WI38 (cell line): ENCODE data around the gene VRK1.

Experiments used
- H3K4me3 ChIP-seq: 2 replicates; pipeline ENCODE4 v1.5.1; 2011; ENCODE audit warnings: low read depth, mild to moderate bottlenecking, control low read depth, low read length
- TF ChIP-seq, protein P1 (sequence below): IDR thresholded peaks from 2 replicates; pipeline ENCODE4 v1.5.1; 2012; ENCODE audit warnings: low read depth, mild to moderate bottlenecking, control low read depth, low read length

The VRK1 gene

DNA sequence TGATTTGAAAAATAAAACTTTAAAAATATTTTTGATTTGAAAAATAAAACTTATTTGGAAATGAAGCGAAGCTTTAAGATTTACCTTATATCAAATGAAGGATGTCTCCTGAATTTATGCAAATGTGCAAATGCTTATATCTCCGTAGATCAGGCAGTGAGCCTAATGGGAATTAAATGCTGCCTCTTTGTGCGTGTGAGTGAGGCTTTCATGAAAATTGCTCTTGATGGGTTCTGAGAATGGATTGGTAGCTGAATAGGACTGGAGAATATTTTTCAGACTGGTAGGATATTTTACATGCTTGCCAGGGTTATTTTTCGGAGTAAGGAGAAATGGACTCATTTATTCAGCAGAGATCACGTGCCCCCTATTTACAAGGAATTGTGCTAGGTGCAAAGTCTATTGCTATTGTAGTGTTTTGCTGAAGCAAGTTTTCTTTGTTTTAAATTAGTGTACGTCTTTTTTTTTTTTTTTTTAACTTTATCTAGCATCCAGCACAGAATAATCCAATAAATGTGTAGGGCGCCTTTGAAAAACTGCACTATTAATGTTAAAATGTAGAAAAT, 2.4 kb downstream of the VRK1 start:
- H3K4me3 ChIP-seq, result no peak overlapping the region
- TF ChIP-seq, protein P1, sequence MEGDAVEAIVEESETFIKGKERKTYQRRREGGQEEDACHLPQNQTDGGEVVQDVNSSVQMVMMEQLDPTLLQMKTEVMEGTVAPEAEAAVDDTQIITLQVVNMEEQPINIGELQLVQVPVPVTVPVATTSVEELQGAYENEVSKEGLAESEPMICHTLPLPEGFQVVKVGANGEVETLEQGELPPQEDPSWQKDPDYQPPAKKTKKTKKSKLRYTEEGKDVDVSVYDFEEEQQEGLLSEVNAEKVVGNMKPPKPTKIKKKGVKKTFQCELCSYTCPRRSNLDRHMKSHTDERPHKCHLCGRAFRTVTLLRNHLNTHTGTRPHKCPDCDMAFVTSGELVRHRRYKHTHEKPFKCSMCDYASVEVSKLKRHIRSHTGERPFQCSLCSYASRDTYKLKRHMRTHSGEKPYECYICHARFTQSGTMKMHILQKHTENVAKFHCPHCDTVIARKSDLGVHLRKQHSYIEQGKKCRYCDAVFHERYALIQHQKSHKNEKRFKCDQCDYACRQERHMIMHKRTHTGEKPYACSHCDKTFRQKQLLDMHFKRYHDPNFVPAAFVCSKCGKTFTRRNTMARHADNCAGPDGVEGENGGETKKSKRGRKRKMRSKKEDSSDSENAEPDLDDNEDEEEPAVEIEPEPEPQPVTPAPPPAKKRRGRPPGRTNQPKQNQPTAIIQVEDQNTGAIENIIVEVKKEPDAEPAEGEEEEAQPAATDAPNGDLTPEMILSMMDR, result no peak

GRCh38 chr14:96801931-96802330, 4.7 kb downstream of the VRK1 start:
- no peak overlapping the region for H3K4me3 ChIP-seq
- TF ChIP-seq, protein P1, result no peak

- TF ChIP-seq, protein P1, result no peak
- no peak overlapping the region for H3K4me3 ChIP-seq
These were observed 5.8 kb downstream of the VRK1 start for GRCh38 chr14:96802963-96803362.

- TF ChIP-seq, protein P1, result no peak
- H3K4me3 ChIP-seq, result peak overlapping the region; percentile 28
These were observed 6.8 kb downstream of the VRK1 start for GRCh38 chr14:96803958-96804357.

DNA sequence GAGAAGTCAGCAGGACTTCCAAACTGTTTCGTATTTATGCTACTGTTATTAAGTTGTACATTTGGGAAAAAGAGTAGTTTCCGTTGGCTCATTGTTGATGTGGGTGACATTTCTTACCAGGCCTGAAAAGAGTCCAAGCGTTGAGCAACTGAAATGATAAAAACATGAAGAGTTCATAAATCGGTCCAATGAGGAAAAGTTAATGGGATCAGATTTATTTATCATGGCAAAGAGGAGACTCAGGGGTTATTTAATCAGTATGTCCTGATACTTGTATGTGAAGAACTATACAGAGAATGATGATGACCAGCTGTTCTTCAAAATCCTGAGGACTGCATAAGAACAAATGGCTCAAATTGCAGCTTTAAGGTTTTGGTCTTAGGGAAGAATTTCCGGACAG, 7.7 kb downstream of the VRK1 start:
- no peak overlapping the region for H3K4me3 ChIP-seq
- TF ChIP-seq, protein P1, result no peak

GRCh38 chr14:96805956-96806355, 8.8 kb downstream of the VRK1 start:
- TF ChIP-seq, protein P1, result no peak
- H3K4me3 ChIP-seq, result no peak overlapping the region

DNA sequence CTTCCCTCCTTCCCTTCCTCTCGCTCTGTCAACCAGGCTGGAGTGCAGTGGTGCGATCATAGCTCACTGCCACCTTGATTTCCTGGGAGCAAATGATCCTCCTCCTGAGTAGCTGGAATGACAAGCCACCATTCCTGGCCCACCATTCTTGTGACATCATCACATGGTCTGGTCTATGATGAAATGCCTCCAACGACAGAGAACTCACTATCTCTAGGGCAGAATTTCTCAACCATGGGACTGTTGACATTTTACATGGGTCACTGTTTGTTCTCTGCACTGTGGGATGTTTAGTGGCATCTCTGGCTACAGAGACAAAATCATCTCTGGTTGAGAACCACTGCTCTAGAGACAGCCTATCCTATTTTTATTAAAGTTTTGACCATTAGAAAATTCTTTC, 9.7 kb downstream of the VRK1 start:
- H3K4me3 ChIP-seq, result no peak overlapping the region
- TF ChIP-seq, protein P1, result no peak
